GM12874 (cell line): ENCODE measurements around the gene MORC4.

Experiments
- CTCF ChIP-seq: IDR thresholded peaks from 2 replicates; pipeline ENCODE4 v1.5.1; 2011; ENCODE audit warnings: low read depth, mild to moderate bottlenecking, control low read depth, low read length, moderate library complexity; ENCODE audit not compliant: insufficient read depth

The MORC4 gene

GRCh38 chrX:106952538-106952937, 47.5 kb downstream of the MORC4 start:
- TF ChIP-seq CTCF, result no peak

GRCh38 chrX:106952089-106952488, 47.9 kb downstream of the MORC4 start:
- no peak for TF ChIP-seq CTCF

GRCh38 chrX:106951230-106951629, 48.8 kb downstream of the MORC4 start:
- TF ChIP-seq CTCF, result no peak

GRCh38 chrX:106950381-106950780, 49.6 kb downstream of the MORC4 start:
- no peak for TF ChIP-seq CTCF

DNA sequence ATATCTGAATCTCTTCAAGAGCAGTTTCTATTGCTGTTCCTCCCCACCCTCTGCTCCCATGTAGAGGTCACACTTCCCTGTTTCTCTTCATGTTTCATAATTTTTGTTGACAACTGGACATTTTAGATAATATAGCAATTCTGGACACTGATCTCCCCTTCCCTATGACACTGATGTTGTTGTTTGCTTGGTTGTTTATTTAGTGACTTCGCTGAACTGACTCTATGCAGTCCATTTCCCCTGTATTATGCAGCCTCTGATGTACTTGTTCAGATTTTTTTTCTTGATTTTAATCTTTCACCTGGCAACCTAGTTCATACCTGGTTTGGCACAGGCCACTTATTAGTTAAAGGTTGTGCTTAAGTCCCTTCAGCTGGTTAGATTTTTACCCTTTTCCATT, 50.6 kb downstream of the MORC4 start:
- TF ChIP-seq CTCF, result no peak

DNA sequence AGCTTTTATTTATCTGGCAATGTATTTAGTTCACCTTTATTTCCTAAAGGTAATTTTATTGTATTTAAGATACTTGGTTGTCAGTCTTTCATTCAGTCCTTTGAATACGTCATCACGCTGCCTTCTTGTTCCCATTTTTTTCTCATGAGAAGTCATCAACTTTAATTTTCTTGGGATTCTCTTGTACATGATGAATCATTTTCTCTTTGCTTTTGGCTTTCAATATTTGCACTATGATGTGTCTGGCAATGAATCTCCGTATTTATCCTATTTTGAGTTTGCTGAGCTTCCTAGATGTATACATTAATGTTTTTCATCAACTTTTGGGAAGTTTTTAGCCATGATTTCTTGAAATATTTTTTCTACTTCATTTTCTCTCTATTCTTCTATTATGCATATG, 51.4 kb downstream of the MORC4 start:
- no peak for TF ChIP-seq CTCF

DNA sequence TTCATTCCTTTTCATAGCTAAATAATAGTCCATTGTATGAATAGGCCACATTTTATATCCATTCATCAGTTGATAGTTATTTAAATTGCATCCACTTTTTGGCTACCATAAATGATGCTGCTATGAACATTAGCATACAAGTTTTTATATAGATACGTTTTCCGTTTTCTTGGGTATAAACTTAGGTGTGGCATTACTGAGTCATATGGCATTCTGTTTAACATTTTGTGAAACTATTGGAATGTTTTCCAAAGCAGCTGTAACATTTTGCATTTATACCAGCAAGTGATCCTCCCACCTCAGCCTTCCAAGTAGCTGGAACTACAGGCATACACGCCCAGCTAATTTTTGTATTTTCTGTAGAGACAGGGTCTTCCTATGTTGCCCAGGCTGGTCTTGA, 53.5 kb downstream of the MORC4 start:
- TF ChIP-seq CTCF, result no peak

GRCh38 chrX:106940068-106940467, 59.9 kb downstream of the MORC4 start:
- no peak for TF ChIP-seq CTCF
